Left lung (tissue), 10 donors: ENCODE results near the gene ARRDC2. TPM values are rescaled to one million over a fixed set of nuclear protein-coding genes. Genes with fewer than 3 reads are reported as not detected.
A peak's percentile ranks its signal among the peaks of the same experiment; 100 is the strongest.

Experiments used
- ATAC-seq: fragments of 200-7000 bp; cut with Tn5 transposase; one replicate; pipeline ENCODE4 v1.9.1; 2020; ENCODE audit warnings: moderate library complexity
- DNase-seq, 4 donors: peaks; one replicate each; pipeline ENCODE4 v3.0.0-alpha.2; 2013 to 2020
- H3K27ac ChIP-seq, 2 donors: fragments of 200-600 bp; sonication (generic) in 1 of 2; one replicate each; pipeline versions ENCODE4 v1.5.0 to v1.8.0; 2020 to 2021
- H3K27me3 ChIP-seq, 2 donors: fragments of 200-600 bp; sonication (generic) in 1 of 2; one replicate each; pipeline versions ENCODE4 v1.5.0 to v1.8.0; 2020 to 2021
- H3K36me3 ChIP-seq, 2 donors: fragments of 200-600 bp; sonication (generic) in 1 of 2; one replicate each; pipeline versions ENCODE4 v1.5.0 to v1.8.0; 2020 to 2021
- H3K4me1 ChIP-seq, 2 donors: fragments of 200-600 bp; one replicate each; pipeline ENCODE4 v1.8.0; 2021
- H3K4me3 ChIP-seq, 2 donors: fragments of 200-600 bp; sonication (generic) in 1 of 2; one replicate each; pipeline versions ENCODE4 v1.5.0 to v1.8.0; 2020 to 2021; ENCODE audit warnings: mild to moderate bottlenecking in 1 of 2
- H3K9me3 ChIP-seq, 2 donors: fragments of 200-600 bp; sonication (generic) in 1 of 2; one replicate each; pipeline versions ENCODE4 v1.5.0 to v1.8.0; 2020 to 2021
- CTCF ChIP-seq, 2 donors: fragments of 200-600 bp; sonication (generic) in 1 of 2; IDR thresholded peaks; one replicate each; pipeline versions ENCODE4 v1.5.0 to v1.8.0; 2021; ENCODE audit warnings: antibody characterized with exemption in 2 of 2
- intact Hi-C, 2 donors: fragments of 100-400 bp; cut with DNase I; formaldehyde crosslinking; loops; one replicate each; pipeline versions ENCODE4 v1.11.2 to v1.14.2; 2022
- polyA plus RNA-seq, 6 donors: library from polyadenylated mRNA; unstranded; fragments of 120-200 nt; gene quantifications; one replicate each; pipeline ENCODE4 v1.2.1, GENCODE V29; 2013; ENCODE audit not compliant: insufficient read length in 6 of 6
- total RNA-seq, 2 donors: library from RNA; stranded (reverse); fragmentation: NEBNext Ultra II Directional; extraction: Animal tissue kit (Norgen Biotek cat#: 25700); gene quantifications; one replicate each; pipeline ENCODE4 v1.2.1, GENCODE V29; 2021
- donor health status: DM: no; HTN: yes; CAD: no.
- donor health status: DM: no; HTN: no; CAD: no.

The ARRDC2 gene
- total and polyA plus RNA-seq, 8 donors, result 7.4 to 37.8 (median 10.3) TPM

- no peak for TF ChIP-seq CTCF (IDR thresholded peaks at IDR 0.05)
- Histone ChIP-seq H3K27ac (peak overlapping the region in 1 of 2 donors; percentile 8), H3K9me3 (no peaks in the 10 kb centered on the region), H3K4me1 (peaks cover 0 to 51% of the 10 kb centered on the region in 2 donors), H3K36me3 (no peaks in the 10 kb centered on the region), H3K27me3 (peaks cover 0 to 21% of the 10 kb centered on the region in 2 donors), H3K4me3 (no peak overlapping the region)
- no peak for DNase-seq
- intact Hi-C loops, result loop anchor here in 1 of 2 donors (10.0 kb wide), 1 partner anchor 134 kb away; no protein-coding TSS in a partner anchor
- no peak for ATAC-seq
Measured at GRCh38 chr19:17998827-17999150, 9.2 kb upstream of the ARRDC2 start.

- TF ChIP-seq CTCF (IDR thresholded peaks at IDR 0.05), result no peak
- Histone ChIP-seq H3K27me3 (peaks cover 0 to 10% of the 10 kb centered on the region in 2 donors), H3K27ac (peak overlapping the region; percentile 90), H3K9me3 (no peaks in the 10 kb centered on the region), H3K36me3 (peaks cover 0 to 9% of the 10 kb centered on the region in 2 donors), H3K4me1 (peaks cover 0 to 51% of the 10 kb centered on the region in 2 donors), H3K4me3 (peak overlapping the region in 1 of 2 donors; percentile 85)
- ATAC-seq (no peak), DNase-seq (no peak)
- intact Hi-C loops, result loop anchor here in 1 of 2 donors (10.0 kb wide), 1 partner anchor 135 kb away; no protein-coding TSS in a partner anchor
Measured at GRCh38 chr19:17999684-18000479, 8.1 kb upstream of the ARRDC2 start.

- H3K9me3 ChIP-seq, result no peaks in the 10 kb centered on the region
- peaks cover 0 to 9% of the 10 kb centered on the region in 2 donors for H3K36me3 ChIP-seq
- peaks cover 0 to 51% of the 10 kb centered on the region in 2 donors for H3K4me1 ChIP-seq
- TF ChIP-seq CTCF (IDR thresholded peaks at IDR 0.05), result no peak
- ATAC-seq, result no peak
- no peak for DNase-seq
- H3K27ac ChIP-seq, result peak overlapping the region; percentile 90
- intact Hi-C loops, result no loop called here
- H3K27me3 ChIP-seq, result peaks cover 0 to 4% of the 10 kb centered on the region in 2 donors
- H3K4me3 ChIP-seq, result peak overlapping the region; percentile 53 to 85
Measured at GRCh38 chr19:18000480-18000914, 7.5 kb upstream of the ARRDC2 start.

- ATAC-seq (peak; percentile 85), DNase-seq (peak; percentile 68 to 97 (median 92))
- H3K4me3 ChIP-seq, result peak overlapping the region; percentile 53 to 85
- H3K4me1 ChIP-seq, result peaks cover 0 to 51% of the 10 kb centered on the region in 2 donors
- intact Hi-C loops, result no loop called here
- H3K36me3 ChIP-seq, result peaks cover 0 to 9% of the 10 kb centered on the region in 2 donors
- no peaks in the 10 kb centered on the region for H3K9me3 ChIP-seq
- peak overlapping the region; percentile 90 for H3K27ac ChIP-seq
- H3K27me3 ChIP-seq, result no peaks in the 10 kb centered on the region
- TF ChIP-seq CTCF (IDR thresholded peaks at IDR 0.05), result no peak
Measured at GRCh38 chr19:18000915-18001776, 6.8 kb upstream of the ARRDC2 start.
